ENCODE results near the gene DZIP1.
A peak's percentile ranks its signal among the peaks of the same experiment; 100 is the strongest.
"Not testable (repeated sequence)": the region's sequence is repeated elsewhere in the genome, so short reads cannot be mapped to it uniquely, and the experiment has no call there.

The DZIP1 gene

GRCh38 chr13:95644601-95645052 is at the start of gene DZIP1:
TSS of gene DZIP1 (minus strand) at chr13:95644706. CDS start at chr13:95642029, 2,677 bp downstream.
- no peak for DNase-seq

GRCh38 chr13:95690986-95691385 is 46.5 kb upstream of the DZIP1 start:
- DNase-seq, result not testable (repeated sequence)

DNA sequence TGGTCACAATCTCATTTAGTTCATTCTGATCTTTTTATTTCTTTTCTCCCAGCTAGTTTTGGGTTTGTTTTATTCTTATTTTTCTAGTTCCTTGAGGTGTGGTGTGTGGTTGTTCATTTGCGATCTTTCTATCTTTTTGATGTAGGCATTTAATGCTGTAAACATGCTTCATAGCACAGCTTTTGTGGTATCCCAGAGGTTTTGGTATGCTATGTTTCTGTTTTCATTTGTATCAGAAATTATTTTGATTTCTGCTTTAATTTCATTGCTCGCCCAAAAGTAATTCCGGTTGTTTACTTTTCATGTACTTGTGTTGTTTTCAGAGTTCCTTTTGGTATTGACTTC is 45.0 kb upstream of the DZIP1 start:
- DNase-seq, result no peak

DNA sequence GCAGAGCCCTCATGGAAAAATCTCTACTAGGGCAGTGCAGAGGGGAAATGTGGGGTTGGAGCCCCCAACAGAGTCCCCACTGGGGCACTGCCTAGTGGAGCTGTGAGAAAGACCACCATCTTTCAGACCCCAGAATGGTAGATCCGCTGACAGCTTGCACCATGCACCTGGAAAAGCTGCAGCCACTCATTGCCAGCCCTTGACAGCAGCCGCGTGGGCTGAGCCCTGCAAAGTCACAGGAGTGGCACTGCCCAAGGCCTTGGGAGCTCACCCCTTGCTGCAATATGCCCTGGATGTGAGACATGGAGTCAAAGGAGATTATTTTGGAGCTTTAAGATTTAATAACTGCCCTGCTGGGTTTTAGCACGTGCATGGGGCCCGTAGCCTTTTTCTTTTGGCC is 40.5 kb upstream of the DZIP1 start:
- not testable (repeated sequence) for DNase-seq

DNA sequence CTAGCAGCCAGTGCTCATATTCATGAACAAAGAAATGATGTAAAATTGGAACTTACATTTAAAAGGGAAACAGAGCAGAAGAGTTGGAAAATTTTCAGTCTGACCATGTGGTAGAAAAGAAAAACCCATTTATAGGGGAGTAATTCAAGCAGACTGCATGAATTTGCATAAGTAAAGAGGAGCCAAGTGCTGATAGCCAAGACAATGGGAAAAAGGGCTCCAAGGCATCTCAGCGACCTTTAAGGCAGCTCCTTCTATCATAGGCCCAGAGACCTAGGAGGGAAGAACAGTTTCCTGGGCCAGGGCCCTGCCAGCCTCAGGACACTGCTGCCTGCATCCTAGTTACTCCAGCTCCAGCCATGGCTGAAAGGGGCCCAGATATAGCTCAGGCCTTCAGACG is 39.9 kb upstream of the DZIP1 start:
- DNase-seq, result no peak

GRCh38 chr13:95679722-95680121 is 35.2 kb upstream of the DZIP1 start:
- DNase-seq, result no peak

DNA sequence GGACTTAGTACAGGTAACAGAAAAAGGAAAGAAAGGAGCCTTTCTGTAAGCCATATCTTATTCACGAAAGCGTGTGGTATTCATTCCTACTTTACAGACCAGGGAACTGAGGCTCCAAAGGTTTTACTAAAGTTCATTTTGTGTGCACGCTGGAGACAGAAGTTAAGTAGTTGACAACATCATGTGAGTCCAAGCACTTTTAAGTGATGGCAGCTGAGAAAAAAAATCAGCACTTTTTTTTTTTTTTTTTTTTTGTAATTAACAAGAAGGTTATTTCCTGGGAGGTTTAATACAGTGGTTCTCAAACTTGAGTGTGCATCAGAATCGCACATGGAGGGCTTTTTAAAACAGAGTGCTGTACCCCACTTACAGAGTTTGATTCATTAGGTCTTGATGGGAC is 34.5 kb upstream of the DZIP1 start:
- DNase-seq, result no peak

- no peak for DNase-seq
Observed at GRCh38 chr13:95677564-95678266, 33.2 kb upstream of the DZIP1 start.

DNA sequence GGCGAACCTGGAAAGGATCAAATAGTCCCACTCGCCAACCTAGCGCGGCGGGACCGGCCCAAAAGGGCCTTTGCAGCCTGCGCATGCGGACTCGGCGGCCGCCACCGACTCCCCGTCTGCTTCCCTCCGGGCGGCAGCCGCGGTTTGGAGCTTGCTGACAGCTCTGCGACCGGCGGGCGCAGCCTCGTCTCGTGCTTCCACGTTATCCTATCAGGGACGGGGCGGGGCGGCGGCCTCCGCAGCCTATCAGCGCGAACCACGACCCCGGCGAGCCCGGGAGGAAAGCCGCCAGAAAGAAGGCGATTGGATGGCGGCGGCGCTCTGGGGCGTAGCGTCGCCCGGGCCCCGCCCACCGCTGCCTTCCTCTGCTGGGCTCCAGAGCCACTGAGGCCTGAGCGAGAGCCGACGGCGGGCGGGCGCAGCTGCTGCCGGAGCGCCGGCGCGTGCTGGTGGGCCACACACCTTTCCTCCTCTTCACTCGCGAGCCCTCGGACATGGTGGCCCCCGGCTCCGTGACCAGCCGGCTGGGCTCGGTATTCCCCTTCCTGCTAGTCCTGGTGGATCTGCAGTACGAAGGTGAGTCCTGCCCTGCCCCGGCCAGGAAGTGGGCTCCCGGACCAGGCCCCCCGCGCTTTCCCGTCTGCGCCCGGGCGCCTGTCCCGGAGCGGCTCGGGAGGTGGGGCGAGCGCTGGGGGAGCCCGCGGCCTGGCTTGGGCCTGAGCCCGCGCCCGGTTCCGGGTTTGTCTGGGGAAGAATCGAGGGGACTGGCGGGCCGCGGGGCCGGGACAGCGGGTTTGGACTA is 32.5 kb upstream of the DZIP1 start, which contains the start of gene DNAJC3:
Gene DNAJC3, plus strand, starts transcription at position 378 of the 802 bp plus-strand sequence. Its CDS starts 117 bp downstream, at position 495.
- DNase-seq, result peak; percentile 99

GRCh38 chr13:95676105-95676761 is 31.7 kb upstream of the DZIP1 start:
- DNase-seq, result peak; percentile 35

- DNase-seq, result no peak
Observed at GRCh38 chr13:95671597-95671996, 27.1 kb upstream of the DZIP1 start.

- DNase-seq, result not testable (repeated sequence)
Observed at GRCh38 chr13:95667235-95667634, 22.7 kb upstream of the DZIP1 start.

DNA sequence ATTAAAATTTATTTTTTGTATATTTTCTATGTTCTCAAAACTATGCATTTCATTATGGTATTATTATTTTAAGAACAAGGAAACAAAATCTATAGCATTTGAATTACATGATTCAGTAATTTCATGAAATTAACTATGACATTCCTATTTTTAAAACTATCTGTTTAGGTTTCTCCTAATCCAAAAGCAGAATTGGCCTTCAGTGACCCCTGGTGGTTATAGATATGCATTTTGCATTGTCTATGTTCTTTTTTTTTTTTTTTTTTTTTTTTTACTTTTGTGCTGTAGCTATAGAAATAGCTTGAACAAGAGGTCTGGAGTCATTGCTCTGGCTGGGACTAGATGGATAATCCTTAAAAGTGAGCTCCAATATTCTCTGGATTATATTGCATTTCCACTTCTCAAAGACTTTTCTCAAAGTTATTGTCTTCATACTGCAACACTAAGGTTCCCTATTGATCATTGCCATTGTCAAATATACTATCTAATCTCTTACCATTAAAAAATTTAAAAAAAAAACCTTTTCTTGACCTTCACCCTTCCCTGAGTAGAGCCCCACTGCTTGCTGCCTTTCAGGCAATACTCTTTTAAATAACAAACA is 16.6 kb upstream of the DZIP1 start:
- DNase-seq, result no peak

- DNase-seq, result no peak
Observed at GRCh38 chr13:95659500-95659899, 15.0 kb upstream of the DZIP1 start.

DNA sequence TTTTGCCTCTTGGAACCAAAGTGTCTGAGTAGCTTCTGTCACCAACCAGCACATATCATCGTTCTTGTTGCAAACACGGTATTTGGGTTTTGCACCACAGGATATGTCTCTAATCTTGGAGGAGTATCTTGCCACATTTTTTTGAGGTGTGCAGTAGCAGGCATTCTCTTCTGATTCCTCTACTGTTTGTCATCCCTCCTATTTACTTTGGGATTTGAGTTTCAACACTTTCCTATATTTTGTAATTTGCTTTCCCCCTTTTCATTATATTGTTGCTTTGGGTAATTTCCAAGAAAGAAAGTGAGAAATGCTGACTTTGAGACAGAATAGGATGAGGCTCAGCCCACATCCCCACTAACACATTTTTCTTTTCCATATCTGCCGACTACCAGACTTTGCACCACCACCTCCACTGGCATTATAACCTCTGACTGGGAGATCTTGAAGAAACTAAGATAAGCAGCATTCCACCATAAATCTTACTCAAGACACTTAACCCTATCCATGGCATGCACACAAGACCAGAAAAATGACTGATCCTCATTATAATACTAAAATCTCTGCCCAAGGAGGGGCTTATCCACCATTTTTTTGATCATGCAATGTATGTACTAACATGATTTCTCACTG is 12.0 kb upstream of the DZIP1 start:
- no peak for DNase-seq

DNA sequence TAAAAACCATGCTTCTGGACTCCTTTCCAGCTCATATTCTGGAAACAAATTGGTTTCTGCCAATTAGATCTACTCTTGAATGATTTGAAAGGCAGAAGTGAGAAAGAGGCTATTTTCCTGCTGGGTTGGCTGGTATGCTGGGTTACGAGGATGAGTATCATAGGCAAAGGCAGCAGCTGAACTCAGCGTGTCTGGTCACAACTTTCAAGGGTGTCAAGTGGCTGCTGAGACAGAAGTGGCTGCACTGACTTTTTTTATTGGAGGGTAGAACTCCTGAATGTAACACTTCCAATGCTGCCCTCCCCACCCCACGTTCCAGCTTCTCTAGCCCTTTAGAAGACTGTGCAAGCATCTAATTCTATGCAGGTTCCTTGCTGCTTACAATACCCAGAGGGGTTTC is 8.3 kb upstream of the DZIP1 start:
- no peak for DNase-seq

- no peak for DNase-seq
Observed at GRCh38 chr13:95652244-95652764, 7.8 kb upstream of the DZIP1 start.

DNA sequence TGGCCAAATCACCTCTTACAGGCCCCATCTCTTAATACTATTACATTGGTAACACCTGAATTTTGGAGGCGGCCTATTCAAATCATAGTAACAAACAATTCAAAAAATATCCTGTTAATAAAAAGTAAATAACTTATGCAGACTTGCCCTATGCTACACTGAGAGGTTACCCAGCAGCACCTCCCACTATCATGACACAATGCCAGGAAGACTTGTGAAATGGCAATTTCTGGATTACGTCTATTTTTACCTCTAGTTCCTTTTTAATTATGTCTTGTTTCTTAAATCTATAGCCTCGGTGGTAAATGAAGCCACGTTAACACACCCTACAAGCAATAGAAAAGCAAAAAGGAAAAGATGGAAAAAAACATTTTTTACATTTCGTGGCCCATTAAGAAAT is 6.2 kb upstream of the DZIP1 start:
- no peak for DNase-seq

GRCh38 chr13:95647321-95647720 is 2.8 kb upstream of the DZIP1 start:
- no peak for DNase-seq

DNA sequence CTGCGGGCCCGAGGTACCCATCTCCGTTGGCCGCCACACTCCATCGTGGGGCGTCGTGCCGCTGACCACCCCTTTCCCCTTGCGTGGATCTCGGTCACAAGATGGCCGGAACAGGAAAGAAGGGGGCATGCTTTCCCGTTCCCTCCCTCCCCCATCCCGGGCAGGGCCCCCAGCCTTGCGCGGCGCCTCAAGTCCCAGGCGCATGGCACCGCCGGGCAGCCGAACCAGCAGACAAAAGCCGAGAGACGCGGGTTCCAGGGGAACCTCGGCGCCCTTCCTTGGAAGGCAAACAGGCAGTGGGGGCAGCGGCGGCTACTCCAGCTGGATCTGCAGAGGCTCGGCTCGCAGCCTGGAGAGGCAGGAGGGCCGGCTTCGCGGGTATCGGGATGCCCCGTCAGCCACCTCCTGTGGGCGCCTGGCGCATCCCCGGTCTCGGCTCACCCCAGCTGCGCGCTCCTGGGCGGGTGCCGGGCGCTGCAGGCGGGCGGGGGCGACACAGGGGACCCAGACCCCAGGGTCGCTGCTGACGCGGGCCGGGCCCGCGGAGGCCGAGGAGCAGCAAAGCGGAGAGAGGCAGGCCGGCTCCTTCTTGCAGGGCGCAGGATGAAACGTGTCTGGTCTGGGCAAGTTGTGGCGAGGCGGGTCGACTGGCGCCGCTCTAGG is 439 bp downstream of the DZIP1 start:
- no peak for DNase-seq

DNA sequence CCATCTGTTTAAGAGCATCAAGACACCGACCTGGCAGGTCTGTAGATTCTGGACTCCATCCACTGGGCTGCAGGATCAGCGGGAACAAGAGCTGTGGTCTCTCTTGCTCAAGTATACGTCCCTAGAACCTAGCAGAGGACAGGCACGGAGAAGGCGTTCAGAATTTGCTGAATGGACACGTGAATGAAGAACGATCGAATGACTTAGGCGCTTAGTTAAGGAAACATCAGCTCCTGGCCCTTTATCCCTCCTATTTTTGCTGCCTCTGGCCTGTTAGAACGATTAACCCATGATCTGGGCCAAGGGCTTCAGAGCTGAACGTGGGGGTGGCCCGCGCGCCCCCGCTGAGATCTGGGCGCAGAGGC is 953 bp downstream of the DZIP1 start:
- DNase-seq, result no peak

DNA sequence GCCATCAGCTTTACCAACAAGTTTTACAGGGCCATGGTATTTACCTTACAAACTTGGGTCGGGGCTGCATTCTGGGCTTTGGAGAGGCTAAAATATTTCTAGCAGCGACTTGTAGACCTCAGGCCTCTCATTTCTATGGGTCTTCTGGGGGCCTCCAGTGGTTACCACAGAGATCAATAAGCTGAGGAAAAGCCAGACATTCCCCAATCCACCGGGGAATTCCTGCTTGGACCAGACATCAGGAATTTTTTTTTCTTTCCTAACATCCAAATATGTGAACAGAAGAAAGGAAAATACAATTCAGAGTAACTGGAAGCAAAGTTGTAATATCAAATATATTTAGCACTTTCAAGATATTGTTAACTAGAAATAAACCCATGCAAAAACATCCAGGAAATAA is 1.5 kb downstream of the DZIP1 start:
- no peak for DNase-seq

Measured in CD4-positive, alpha-beta T cell treated with Interleukin-15 for 1 hour (primary cell).